GM12875 (cell line): Measurements from ENCODE around the gene PNMT.
A peak's percentile ranks its signal among the peaks of the same experiment; 100 is the strongest.

Experiments
- H3K4me3 ChIP-seq: one replicate; pipeline ENCODE4 v1.5.1; 2011; ENCODE audit warnings: low read depth, low read length, control low read depth
- CTCF ChIP-seq: IDR thresholded peaks from 2 replicates; pipeline ENCODE4 v1.5.1; 2011; ENCODE audit warnings: low read depth, mild to moderate bottlenecking, control low read depth, inconsistent platforms, low read length, moderate library complexity, borderline replicate concordance; ENCODE audit not compliant: insufficient read depth

Gene PNMT

GRCh38 chr17:39629494-39629880, 38.8 kb upstream of the PNMT start:
- no peak for TF ChIP-seq CTCF
- H3K4me3 ChIP-seq = no peak overlapping the region

- H3K4me3 ChIP-seq = no peak overlapping the region
- no peak for TF ChIP-seq CTCF
These were observed 38.4 kb upstream of the PNMT start for GRCh38 chr17:39629898-39630297.

- TF ChIP-seq CTCF = no peak
- no peak overlapping the region for H3K4me3 ChIP-seq
These were observed 36.9 kb upstream of the PNMT start for GRCh38 chr17:39631403-39631802.

GRCh38 chr17:39632153-39632941, 35.9 kb upstream of the PNMT start:
- no peak overlapping the region for H3K4me3 ChIP-seq
- no peak for TF ChIP-seq CTCF

- H3K4me3 ChIP-seq = no peak overlapping the region
- no peak for TF ChIP-seq CTCF
These were observed 34.6 kb upstream of the PNMT start for GRCh38 chr17:39633570-39634183.

- peak; percentile 56; the same call in 1 of the 2 replicates for TF ChIP-seq CTCF
- H3K4me3 ChIP-seq = no peak overlapping the region
These were observed 33.8 kb upstream of the PNMT start for GRCh38 chr17:39634384-39634871.
